Hematopoietic multipotent progenitor cell (in vitro differentiated cells): Measurements from ENCODE around the gene EFCAB13. TPM values are rescaled to one million over a fixed set of nuclear protein-coding genes. Genes with fewer than 3 reads are reported as not detected.

Experiments
- DNase-seq, 3 donors: peaks; one replicate each; pipeline ENCODE4 v3.0.0-alpha.2; 2011 to 2015; ENCODE audit warnings: low read depth in 2 of 3, low spot score in 2 of 3
- total RNA-seq: library from RNA; depleted of rRNA; stranded (reverse); fragments of >200 nt; gene quantifications from one replicate; pipeline ENCODE4 v1.2.3, GENCODE V29; 2012

The EFCAB13 gene, protein sequence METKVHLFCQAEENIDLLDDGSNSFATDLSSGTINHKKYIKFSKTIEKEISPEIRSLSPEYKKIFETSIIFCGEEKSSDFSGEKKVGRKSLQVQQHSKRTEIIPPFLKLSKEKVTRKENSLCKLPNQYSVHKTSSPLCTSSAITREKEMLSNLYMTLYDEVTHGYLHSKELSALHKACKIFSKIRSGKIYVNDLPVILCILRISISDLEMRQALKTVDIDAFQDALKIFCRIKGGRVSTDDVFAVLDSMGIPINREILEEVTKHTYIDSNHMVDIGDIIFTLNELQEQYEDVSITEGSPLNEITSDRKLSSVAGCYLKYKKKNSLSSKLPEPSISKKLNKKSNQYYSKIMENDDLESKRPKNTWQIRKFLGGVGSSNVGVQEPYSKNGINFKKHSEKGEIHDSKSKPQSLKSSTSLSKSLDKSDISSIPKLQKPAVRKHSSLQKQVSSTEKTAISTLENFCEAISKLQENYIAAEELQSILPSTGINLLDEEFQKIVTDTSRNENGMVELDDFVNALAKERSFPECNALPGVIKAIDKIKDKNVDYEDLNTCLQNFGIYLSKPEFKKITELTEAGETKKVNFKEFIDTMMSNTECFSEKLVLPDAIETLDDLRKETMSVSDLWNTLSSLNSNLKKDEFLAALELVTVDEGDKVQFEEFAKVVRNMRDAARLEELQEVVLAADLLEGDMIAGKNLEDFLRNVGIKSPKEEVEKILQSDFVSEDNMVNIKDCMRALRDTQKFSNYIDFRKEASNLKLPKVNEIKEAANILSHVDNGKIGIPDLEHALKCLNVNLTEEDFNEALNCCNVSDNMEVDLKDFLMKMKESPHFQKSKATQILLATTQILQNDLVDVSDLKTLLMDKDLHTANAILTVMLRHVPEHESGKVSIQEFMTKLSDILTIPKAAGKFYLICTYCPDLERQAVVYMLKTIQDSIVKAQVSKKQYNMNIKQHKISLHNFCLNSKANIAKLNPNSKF
- total RNA-seq, result 2.2 TPM

DNA sequence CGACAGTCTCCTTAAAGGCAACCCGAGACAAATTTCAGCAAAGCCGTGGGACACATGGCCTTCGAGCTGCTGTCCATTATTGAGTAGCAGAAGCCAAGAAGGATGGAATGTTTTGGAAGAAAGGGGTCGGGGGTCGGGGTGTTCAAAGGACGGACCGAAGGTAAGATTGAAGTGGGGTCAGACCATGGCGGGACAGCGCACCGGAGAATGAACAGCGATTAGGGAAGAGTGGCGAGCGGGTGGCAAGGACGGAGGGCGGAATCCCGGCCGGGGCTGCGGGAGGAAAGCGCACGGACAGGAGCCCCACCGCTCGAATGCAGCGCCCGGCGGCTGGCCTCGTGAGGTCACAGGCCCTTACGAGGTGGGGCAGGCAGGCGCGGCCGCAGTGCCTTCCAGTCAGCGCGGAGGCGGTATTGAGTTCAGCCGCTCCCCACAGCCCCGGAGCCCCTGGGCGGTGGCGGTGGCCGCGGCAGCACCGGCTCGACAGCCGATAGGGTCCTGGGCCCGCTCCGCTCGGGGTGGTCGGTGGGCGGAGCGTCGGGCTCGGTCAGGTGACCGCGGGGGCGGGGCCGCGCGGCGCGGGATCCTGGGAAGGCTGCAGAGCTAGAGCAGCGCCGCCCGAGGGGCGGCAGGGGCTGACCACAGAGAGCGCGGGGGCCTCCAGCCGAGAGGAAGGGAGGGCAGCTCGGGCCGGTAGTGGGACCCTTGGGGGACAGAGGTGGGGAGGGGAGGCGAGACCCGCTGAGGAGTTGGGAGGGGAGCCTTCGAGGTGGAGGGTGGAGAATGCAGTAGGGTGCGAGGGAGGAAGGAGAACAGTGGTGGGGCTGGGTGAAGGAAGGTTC is at the start of gene EFCAB13:
TSS of gene EFCAB13 (plus strand) at position 574 of the 842 bp plus-strand sequence. CDS start 4,399 bp downstream, outside the sequence.
- peak; percentile 32 to 94 (median 91) for DNase-seq

DNA sequence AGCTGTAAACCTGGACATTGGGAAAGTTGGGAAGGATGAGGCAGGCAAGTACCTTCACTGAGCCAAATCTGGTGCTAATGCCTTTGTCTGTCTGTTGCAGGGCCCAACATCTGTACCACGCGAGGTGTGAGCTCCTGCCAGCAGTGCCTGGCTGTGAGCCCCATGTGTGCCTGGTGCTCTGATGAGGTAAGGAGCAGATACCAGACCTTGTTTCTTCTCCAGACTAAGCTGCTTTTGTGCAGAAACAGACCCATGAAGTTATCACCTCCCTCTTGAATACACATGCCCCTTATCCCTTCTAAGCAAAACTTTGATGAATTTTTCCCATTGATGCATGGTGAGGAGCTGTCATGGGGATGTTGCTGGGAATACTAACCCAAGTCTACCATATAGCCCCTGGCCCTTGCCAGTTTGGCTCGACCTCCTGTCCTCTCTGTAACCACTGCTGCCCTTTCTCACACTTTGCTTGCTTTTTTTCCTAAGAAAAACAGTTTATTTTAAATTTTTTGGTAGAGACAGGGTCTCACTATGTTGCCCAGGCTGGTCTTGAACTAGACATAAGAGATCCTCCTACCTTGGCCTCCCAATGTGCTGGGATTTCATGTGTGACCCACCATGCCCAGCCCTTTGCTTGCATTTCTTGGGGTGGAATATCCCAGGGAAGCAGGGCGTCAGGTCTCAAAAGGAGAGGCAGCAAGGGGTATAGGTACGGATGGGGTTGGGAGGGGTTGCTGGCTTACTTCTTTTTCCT is 49.3 kb upstream of the EFCAB13 start:
- DNase-seq, result no peak

DNA sequence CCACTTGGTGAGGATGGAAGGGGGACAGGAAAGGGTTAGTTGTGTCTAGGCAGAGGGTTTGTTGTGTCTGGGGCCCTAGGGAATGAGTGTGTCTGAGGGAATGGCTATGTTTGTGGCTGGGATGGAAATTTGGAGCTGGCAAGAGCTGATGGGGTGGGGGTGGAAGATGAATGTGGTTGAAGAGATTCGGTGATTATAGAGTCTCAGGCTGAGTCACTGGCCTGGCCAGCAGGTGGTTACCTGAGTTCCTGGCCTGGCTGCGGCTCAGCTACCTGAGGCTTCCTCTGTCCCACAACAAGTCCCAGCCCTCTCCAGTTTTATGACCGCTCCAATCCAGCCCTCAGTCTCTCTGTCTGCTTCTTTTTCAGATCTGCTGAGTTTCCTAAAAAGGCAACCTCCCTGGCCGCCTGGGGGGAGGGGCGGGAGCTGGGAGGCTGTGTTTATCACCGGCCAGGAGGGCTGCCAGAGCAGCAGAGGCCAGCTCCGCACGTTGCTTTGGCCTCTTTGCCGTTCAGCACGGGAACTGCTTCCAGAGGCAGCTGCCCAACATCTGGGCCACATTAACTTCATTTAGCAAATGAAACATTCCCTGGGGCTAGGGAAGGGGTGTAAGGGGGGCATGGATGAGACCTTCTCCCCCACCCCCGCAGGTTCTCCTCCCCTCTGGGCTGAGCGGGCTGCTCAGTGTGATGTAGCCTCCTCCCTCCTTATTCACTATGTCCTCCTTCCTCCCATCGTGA is 48.3 kb upstream of the EFCAB13 start:
- no peak for DNase-seq

DNA sequence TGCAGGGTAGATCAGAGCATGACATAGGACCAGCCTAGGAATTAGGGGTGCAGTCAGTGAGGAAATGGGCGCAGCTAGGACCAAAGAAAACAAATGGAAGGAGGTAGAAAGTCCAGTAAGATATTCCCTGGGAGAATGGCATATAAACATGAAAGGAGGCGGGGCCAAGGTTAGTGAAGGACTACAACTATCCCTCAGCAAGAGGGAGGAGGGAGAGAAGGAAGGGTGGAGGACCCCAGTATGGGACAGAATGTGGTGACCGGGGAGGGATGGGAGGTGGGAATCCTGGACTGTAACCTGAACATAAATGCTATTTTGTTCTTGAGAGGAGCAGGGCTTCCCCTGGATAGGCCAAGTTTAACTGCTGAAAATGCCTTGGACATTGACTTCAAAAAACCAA is 47.3 kb upstream of the EFCAB13 start:
- no peak for DNase-seq

DNA sequence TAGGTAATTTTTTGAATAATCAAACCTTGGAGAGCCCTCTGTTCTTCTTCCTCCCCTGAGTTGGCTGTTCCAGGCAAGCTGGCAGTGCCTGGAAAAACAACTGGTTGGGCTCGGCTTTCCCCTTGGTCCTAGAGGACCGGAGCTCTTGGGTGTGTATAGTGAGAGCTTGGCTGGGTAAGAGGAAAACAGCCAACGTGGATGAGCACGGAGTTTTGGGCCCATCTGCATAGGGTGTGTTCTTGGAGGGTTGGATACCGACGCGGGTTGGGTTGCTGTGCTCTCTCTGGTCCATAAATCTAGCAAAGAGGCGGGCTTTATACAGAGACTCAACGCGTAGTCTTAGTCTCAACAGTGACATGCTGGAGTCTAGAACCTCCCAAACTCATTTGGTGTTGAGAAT is 46.9 kb upstream of the EFCAB13 start:
- DNase-seq, result no peak

DNA sequence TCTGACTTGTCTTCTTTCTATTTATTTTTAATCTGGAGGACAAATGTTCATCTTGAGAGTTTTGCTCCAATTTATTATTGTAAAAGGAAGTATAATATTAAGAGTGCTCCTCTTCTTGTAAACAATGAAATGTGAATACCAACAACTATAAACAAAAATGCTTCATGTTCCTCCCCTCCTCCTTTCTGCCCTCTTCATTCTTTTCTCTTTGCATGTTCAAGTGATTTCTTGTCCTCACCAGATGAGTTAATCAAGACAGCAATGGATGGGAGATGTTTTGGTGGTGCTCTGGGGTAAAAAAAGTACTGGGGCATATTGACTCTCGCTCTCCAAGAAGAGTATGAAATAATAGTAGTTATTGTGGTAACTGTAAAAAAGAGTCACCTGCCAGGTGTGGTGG is 45.8 kb upstream of the EFCAB13 start:
- no peak for DNase-seq

DNA sequence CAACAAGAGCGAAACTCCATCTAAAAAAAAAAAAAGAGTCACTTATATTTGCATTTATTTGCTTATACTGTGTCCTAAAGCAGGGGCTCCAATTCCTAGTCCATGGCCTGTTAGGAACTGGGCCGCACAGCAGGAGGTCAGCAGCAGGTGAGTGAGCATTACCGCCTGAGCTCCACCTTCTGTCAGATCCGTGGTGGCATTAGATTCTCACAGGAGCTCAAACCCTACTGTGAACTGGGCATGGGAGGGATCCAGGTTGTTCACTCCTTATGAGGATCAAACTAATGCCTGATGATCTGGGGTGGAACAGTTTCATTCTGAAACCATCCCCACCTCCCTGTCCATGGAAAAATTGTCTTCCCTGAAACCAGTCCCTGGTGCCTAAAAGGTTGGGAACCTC is 45.2 kb upstream of the EFCAB13 start:
- DNase-seq, result no peak

DNA sequence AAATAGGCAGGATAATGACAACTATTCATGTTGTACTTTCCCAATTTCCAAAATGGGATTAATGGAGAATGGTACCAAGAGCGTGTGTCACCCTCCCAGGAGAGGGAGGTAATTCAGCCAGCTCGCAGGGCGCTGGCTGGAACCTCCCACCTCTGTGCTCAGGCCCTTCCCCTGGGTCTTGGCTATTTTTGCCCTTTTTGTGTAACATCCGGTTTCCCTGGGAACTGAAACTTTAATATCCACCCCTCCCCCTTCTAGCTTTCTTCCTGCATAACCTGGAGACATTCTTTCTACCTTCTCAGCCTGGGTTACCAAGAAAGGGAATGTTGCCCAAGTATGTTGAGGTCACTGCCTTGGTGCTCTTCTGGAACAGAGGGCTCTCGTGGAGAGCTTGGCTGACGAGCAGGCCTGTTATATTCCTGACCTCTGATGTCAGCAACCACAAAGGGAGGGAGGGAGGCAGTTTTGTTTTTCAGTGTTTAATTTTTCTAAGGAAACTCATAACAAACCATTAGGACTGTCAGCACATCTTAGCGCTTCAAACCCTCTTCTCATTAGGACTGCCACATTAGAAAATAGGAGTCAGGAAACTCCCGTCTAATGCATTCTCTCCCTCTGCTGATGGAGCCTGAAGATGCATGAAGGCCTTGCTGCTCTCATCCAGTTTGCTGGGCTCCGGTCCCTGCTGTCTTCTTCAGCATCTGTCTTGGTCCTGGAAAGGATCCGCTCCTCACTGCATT is 44.5 kb upstream of the EFCAB13 start:
- DNase-seq, result no peak

DNA sequence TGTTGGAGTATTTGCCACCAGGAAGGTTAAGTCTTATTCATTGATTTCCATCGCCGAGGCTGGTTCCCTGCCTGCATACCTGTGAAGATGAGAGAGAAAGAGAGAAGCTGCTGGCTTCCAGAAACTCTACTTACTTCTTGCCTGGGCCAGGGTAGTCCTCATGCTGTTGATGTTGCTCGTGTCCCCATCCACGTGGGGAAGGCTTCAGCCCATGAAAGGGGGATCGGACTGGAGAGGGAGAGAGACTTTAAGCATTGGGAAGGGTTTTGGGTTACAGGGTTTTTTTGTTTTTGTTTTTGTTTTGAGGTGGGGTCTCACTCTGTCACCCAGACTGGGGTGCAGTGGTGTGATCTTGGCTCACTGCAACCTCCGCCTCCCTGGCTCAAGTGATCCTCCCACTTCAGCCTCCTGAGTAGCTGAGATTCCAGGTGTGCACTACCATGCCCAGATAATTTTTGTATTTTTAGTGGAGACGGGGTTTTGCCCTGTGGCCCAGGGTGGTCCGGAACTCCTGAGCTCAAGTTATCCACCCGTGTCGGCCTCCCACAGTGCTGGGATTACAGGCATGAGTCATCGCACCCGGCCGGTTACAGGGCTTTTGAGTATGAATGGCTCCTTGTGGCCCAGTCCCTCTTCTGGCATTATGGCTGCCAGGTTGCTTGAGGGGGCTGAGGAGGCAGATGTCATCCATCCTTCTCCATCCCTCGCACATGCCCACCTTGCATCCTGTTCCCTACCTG is 43.5 kb upstream of the EFCAB13 start:
- DNase-seq, result no peak

DNA sequence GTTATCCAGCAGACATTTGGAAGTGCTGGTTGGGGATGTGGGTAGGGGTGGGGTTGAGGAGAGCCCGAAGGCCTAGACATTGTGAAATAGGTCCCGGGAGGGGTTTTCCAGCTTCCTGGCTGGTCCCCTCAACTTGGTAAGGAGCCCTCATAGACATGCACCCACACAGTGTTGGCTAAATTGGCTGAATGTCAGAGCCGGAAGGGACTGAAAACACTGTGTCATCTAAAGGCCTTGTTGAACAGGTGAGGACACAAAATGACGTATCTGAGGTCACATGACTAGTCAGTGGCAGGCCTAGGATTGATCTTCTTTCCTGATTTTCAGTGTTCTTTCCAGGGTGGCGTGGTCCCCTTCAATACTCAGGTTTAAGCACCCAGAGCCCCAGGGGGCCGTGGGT is 42.5 kb upstream of the EFCAB13 start:
- no peak for DNase-seq

DNA sequence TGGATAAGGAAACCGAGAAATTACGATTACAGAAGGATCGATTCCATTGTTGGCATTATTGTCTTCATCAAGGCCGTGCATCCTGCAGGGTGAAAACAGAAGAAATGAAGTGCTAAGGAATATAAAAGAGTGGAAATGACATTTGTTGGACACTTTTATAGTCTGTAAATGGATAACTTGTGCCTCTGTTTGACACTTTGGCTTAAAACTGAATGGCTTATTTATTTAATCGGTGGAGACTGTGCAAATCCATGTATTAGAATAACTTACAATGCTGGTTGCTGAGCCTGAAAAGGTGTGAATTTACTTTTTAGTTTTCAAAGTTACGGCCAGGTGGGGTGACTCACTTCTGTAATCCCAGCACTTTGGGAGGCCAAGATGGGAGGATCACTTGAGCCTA is 38.8 kb upstream of the EFCAB13 start:
- DNase-seq, result no peak

DNA sequence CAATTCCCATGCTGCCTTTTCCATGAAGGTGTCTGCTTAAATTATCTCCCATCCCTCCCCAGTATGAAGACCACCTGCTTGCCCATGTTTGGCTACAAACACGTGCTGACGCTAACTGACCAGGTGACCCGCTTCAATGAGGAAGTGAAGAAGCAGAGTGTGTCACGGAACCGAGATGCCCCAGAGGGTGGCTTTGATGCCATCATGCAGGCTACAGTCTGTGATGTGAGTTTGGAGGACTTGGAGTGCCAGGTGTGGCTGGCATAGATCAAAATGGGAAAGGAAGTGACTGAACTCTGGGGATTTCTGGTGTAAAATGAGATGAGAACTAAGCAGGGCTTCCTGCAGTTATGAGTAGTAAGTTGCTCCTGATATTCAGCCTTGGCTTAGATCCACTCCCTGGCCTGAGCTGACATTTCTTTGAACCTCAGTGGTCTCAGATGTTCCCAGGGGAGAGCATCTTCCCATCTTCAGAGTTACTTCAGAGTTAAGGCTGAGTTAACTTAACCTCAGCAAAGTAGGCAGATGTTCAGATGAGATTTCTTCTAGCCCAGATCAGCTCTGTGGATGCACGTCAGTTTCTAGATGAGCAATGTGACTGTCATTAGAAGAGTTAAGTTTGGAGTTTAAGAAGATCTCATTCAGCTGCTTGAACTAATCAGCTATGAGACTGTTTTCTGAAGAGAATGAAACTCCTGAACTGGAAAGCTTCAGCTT is 37.4 kb upstream of the EFCAB13 start:
- no peak for DNase-seq

DNA sequence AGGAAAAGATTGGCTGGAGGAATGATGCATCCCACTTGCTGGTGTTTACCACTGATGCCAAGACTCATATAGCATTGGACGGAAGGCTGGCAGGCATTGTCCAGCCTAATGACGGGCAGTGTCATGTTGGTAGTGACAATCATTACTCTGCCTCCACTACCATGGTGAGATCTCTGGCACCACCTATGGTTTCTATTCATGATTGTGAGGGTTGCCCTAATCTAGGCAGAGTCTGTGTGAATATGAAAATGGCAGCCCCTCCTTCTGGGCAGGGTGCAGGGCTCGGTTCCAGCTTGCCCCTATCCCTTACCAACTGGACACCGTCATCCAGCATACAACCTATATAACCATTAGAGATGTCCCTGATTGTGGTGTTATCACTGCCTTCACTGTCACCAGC is 36.7 kb upstream of the EFCAB13 start:
- no peak for DNase-seq

DNA sequence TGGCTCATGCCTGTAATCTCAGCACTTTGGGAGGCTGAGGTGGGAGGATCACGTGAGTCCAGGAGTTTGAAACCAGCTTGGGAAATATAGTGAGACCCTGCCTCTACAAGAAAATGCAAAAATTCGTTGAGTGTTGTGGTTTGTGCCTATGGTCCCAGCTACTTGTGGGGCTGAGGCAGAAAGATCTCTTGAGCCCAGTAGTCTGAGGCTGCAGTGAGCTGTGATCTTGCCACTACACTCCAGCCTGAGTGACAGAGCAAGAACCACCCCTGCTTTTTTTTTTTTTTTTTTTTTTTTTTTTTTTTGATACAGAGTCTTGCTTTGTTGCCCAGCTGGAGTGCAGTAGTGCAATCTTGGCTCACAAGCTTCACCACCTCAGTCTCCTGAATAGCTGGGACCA is 36.1 kb upstream of the EFCAB13 start:
- DNase-seq, result no peak

DNA sequence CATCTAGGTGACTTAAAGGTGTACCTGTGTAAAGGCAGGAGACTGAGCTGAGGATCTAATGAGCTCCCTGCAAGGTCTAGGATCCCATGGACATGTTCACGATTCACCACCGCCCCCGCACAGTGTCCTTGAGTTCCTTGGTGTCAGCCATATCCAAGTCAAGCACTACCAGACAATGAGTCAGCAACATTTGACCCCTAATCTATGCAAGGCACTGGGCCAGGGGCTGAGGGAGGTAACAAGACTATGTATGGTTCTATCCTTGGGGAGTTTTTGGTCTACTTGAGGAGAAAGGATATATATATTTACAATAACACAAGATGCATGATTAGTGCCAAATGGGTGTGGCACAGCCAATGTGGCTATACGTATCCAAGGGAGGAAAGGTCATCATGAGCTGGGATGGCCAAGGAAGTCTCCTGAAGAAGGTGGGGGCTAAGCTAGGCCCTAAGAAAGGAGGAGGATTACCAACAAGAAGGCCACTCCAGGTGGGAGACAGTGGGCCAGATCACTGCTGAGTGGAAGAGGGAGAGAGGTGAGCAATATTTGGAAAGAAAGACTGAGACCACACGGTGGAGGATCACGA is 35.1 kb upstream of the EFCAB13 start:
- DNase-seq, result peak in 1 of 3 donors; percentile 11

DNA sequence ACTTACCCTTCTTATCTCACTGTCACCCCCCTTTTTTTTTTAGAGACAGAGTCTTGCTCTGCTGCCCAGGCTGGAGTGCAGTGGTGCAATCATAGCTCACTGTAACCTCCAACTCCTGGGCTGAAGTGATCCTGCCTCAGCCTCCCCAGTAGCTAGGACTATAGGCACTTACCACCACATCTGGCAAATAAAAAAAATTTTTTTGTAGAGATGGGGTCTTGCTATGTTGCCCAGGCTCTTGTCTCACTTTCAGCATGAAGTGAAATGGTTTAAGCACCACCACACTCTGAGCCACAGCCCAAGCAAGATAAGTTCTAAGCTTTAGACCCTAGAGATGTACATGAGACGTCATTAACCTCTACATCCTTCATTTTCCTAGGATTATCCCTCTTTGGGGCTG is 34.5 kb upstream of the EFCAB13 start:
- DNase-seq, result no peak

DNA sequence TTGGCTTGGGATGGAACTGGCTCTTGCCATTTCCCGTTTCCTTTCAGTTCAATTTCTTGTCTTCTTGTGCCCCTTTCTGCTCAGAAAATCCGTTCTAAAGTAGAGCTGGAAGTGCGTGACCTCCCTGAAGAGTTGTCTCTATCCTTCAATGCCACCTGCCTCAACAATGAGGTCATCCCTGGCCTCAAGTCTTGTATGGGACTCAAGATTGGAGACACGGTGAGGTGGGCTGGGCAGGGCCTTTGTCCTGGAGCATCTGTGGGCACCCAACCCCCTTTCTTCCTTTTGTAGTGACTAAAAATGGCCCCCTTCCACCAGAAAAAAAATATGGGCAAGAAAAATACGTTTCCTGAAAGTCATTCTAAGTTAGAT is 32.9 kb upstream of the EFCAB13 start:
- DNase-seq, result no peak
